GM18951 (cell line): ENCODE data around the gene KCNQ1.

Experiments used
- POLR2A ChIP-seq: IDR thresholded peaks from 4 replicates; pipeline ENCODE4 v1.6.1; 2011; ENCODE audit warnings: mild to moderate bottlenecking; ENCODE audit not compliant: insufficient read length, insufficient read depth; ENCODE audit errors: extremely low read depth
- in situ Hi-C: fragments of 300-500 bp; cut with MboI; formaldehyde crosslinking; loops from one replicate; pipeline ENCODE4 v1.12.0; 2022; ENCODE audit warnings: low sequenced_read_pairs, mixed read lengths, inconsistent platforms; ENCODE audit not compliant: unreplicated experiment

KCNQ1 gene

GRCh38 chr11:2750682-2751522 lies 306.1 kb downstream of the KCNQ1 start:
- in situ Hi-C loops = no loop called here
- no peak for TF ChIP-seq POLR2A

DNA sequence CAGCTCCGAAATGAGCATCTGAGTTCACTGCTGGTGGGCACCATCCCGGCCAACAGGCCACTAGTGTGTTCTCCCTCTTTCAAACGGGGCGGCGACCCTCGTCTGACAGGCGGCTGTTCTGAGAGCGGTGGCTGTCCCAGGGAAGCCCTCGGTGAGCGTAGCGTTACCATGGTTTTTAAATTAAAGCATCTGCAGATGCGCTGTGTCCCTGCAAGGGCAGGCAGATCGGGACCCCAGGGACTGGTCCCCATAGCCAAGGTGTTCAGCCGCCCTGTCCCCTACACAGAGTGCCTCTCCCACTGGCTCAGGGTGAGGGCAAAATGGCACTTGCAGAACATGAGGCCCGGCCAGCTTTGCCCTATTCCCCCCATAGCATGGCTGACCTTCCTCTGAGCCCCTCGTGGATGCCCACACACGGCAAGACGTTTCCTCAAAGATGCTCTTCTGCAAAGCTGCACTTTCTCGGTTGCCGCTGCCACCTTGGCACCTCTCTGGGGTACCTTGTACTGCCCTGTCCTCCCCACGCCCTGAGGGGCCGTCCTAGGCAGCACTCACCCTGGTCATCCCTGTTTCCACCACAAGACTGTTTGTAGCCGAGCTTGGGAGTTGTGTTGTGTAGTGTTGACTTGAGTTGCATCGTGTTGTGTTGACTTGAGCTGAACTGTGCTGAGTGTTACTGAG lies 306.9 kb downstream of the KCNQ1 start:
- TF ChIP-seq POLR2A = no peak
- in situ Hi-C loops = no loop called here

- in situ Hi-C loops = no loop called here
- TF ChIP-seq POLR2A = no peak
Measured at GRCh38 chr11:2752204-2752770, 307.5 kb downstream of the KCNQ1 start.

DNA sequence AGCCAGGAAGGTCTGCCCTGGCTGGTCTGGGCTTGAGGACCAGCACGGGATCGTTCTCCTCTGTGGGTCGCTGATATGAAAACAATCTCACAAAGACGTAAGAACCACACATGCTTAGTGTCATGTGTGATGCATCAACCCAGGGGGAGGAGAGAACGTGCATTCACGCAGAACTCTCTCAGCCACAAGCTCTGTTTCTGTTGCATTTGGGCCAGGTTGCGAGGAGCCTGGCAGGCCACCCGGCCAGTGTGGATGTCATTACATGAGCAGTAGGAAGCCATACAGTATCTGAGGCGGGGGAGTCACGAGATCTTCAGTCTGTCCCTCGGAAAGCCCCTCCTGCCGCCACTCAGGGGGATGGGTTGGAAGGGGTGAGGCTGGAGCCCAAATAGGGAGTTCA lies 308.1 kb downstream of the KCNQ1 start:
- no peak for TF ChIP-seq POLR2A
- in situ Hi-C loops = no loop called here

- in situ Hi-C loops = no loop called here
- no peak for TF ChIP-seq POLR2A
Measured at GRCh38 chr11:2754008-2754407, 309.2 kb downstream of the KCNQ1 start.

- no peak for TF ChIP-seq POLR2A
- in situ Hi-C loops = no loop called here
Measured at GRCh38 chr11:2755071-2755470, 310.3 kb downstream of the KCNQ1 start.

DNA sequence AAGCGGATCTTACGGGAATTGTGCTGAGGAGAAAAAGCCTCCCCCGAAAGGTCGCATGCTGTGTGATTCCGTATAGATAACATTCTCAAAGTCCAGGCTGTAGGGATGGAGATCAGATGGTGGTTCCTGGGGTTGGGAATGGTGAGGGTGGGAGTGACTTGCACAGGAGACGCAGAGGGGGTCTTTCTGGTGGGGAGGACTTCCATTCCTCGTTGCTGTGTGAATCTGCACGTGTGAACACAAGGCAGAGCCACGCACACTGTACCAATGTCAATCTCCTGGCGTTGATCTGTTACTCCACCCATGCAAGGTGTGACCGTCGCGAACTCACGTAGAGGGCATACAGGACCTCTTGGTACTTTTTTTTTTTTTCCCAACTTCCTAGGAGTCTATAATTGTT lies 313.9 kb downstream of the KCNQ1 start:
- TF ChIP-seq POLR2A = no peak
- in situ Hi-C loops = no loop called here

DNA sequence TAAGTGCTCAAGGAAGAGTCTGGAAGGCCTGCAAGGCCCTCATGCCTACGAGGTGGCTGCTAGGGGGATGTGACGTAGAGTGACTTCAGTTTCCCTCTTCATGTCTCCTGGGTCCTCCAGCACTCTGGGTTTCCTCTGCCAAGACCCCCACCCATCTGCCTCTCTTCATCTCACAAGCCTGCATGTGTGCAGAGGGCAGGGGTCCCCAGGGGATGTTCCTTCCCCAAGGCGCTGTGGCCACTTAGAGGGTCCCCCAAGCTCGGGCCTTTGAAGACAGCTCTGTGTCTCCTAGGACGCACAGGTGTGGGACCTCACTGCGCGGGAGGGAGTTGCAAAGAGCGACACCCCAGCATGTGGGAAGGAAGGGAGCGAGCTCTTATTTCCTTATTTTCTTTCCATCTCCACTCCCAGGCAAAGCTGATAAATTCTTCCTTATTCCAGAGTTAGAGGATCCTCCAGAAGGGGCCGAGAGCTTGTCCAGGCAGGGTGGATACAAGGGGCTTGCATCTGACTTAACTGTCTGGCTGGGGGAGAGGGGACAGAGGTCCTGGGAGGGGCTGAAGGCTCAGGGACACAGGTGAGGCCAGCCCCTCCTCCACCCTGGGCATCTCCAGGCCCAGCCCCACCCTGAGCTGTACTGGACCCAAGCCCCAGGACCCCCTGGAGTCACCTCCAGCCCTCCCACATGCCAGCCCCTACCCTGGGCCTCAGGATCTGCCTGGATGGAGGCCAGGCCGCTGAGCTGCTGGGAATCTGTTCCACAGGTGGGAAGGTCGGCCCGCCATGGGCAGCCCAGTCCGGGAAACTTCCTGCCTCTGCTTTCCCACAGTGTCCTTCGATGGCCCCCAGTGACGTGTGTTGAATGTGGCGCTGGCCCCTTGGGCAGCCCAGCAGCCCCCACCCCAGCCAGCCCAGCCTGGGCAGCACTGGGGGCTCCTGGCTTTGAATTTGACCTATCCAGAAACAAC lies 314.7 kb downstream of the KCNQ1 start:
- TF ChIP-seq POLR2A = no peak
- in situ Hi-C loops = no loop called here

DNA sequence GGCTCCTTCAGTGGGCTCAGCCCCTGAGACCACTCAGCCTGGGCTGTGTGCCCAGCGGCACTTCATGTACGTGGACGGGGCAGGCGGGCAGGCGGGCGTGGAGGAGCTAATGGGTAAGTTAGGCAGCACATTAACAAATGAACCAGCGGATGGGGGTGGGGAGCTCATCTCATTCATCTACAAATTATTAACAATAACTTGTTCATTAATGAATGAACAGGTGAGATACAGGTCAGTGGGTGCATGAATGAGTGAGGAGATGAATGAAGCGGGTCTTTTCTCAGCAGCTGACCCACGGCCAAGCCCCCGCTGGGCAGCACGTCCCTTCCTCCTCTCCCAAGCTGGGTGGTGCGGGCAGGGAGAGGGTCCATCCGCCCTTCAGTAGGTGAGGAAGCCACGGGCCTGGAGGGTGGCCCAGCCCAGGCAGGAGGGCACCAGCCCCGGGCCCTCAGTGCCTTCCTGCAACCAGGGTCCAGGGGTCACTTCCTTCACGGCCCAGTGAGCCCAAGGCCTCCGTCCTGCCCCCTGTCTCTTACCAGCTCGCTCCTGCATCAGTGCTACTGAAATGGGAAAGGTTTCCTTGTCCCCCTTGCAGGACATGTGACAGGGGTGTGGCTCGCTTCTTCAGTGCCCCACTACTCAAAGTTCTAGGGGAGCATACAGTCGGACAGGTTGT lies 315.5 kb downstream of the KCNQ1 start:
- in situ Hi-C loops = no loop called here

GRCh38 chr11:2761131-2762030 lies 316.6 kb downstream of the KCNQ1 start:
- in situ Hi-C loops = no loop called here
- no peak for TF ChIP-seq POLR2A

More for the DNA sequence above, 315.5 kb downstream of the KCNQ1 start:
- TF ChIP-seq POLR2A = no peak

- in situ Hi-C loops = no loop called here
- TF ChIP-seq POLR2A = no peak
Measured at GRCh38 chr11:2762031-2762380, 317.2 kb downstream of the KCNQ1 start.
